Spinal cord (tissue), 10 donors: ENCODE data around the gene PSMC2. TPM values are rescaled to one million over a fixed set of nuclear protein-coding genes. Genes with fewer than 3 reads are reported as not detected.

Experiments used
- DNase-seq, 6 donors: peaks; one replicate each; pipeline versions ENCODE4 v3.0.0 to v3.0.0-alpha.2; 2013 to 2015; ENCODE audit warnings: low spot score in 6 of 6, low read depth in 4 of 6
- H3K27ac ChIP-seq: one replicate; pipeline ENCODE4 v1.5.1; 2013; ENCODE audit warnings: low read depth, low read length, control low read depth
- H3K27me3 ChIP-seq: one replicate; pipeline ENCODE4 v1.6.1; 2013; ENCODE audit warnings: low read length; ENCODE audit not compliant: control insufficient read depth, insufficient read depth
- H3K36me3 ChIP-seq: one replicate; pipeline ENCODE4 v1.6.1; 2013; ENCODE audit warnings: low read length; ENCODE audit not compliant: control insufficient read depth, insufficient read depth
- H3K4me1 ChIP-seq: one replicate; pipeline ENCODE4 v1.6.1; 2013; ENCODE audit warnings: low read length; ENCODE audit not compliant: control insufficient read depth, insufficient read depth
- H3K4me3 ChIP-seq: one replicate; pipeline ENCODE4 v1.5.1; 2013; ENCODE audit warnings: low read depth, low read length, control low read depth
- H3K9me3 ChIP-seq: one replicate; pipeline ENCODE4 v1.6.1; 2013; ENCODE audit warnings: low read length; ENCODE audit not compliant: control insufficient read depth, insufficient read depth
- WGBS: methylation state at CpG from one replicate; pipeline ENCODE4 v1.1.5; 2013; ENCODE audit warnings: missing lambda C conversion rate; ENCODE audit not compliant: insufficient coverage; 5-methylcytosine and 5-hydroxymethylcytosine counted together
- long read RNA-seq, 4 donors: transcript quantifications; one replicate each; lab custom pipeline, GENCODE V29; 2026
- polyA plus RNA-seq, 2 donors: library from polyadenylated mRNA; unstranded; fragments of 120-200 nt; gene quantifications; one replicate each; pipeline ENCODE4 v1.2.1, GENCODE V29; 2013; ENCODE audit not compliant: insufficient read length in 2 of 2
- total RNA-seq, 2 donors: library from RNA; depleted of rRNA in 1 of 2; stranded (reverse); fragments of 120-200 nt in 1 of 2; fragments of >200 nt in 1 of 2; gene quantifications; one replicate each; pipeline versions ENCODE4 v1.2.3 to v1.2.4, GENCODE V29; 2013 to 2014
- donor health status: healthy.

PSMC2 gene
- total RNA-seq: 100 to 1,000 TPM; 118 to 153 TPM
- polyA plus RNA-seq: 100 to 1,000 TPM; 103 to 105 TPM
- long read RNA-seq, donor 1, transcript PSMC2-201 (12 exons, 2,637 nt): major isoform, 45 of 57 reads
- long read RNA-seq, donor 1, partial matches to known transcripts: 12 of 57 reads
- long read RNA-seq, donor 1, other reads (novel, unspliced or antisense): 0 of 57 reads
- long read RNA-seq, donor 2, transcript PSMC2-201 (12 exons, 2,637 nt): major isoform, 16 of 22 reads
- long read RNA-seq, donor 2, partial matches to known transcripts: 6 of 22 reads
- long read RNA-seq, donor 2, other reads (novel, unspliced or antisense): 0 of 22 reads
- long read RNA-seq, donor 3, transcript PSMC2-201 (12 exons, 2,637 nt): major isoform, 25 of 26 reads
- long read RNA-seq, donor 3, partial matches to known transcripts: 0 of 26 reads
- long read RNA-seq, donor 3, other reads (novel, unspliced or antisense): 0 of 26 reads
- long read RNA-seq, donor 4, transcript PSMC2-201 (12 exons, 2,637 nt): major isoform, 28 of 57 reads
- long read RNA-seq, donor 4, partial matches to known transcripts: 28 of 57 reads
- long read RNA-seq, donor 4, other reads (novel, unspliced or antisense): 0 of 57 reads

DNA sequence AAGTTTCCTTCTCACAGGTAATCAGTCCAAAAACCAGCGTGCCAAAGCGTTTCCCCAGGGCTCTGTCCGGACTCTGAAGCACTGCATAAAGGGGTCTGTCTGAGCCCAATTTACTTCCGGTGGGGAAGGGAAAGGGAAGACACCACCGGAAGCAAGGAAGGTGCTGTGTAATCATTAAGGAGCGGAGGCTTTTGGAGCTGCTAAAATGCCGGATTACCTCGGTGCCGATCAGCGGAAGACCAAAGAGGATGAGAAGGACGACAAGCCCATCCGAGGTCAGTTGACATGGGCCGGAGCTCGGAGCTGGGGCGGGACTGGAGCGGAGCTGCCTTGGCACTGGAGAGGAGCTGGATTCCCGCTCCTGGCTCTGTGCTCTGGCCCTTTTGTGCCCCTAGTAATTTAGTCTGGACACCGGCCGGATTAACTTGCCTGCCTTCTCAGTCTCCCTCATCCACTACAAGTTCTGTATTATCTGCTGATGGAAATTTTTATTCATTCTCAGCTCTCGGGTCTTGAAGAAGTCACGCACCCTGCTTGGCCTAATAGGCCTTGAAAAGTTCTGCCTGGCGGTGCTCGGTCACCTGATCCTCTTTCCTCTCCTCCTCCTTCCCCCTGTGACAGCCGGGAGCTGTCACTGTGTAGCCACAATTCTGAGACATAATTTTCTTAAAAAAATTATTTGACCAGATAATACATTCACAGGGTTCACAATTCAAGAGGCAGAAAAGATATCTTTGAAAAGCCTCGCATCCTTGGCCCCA lies at the start of gene PSMC2:
Gene PSMC2 (plus strand): TSS at position 137 of the 761 bp plus-strand sequence. CDS start 69 bp downstream, at position 206.
- 0% methylated on average over 22 of the region's 25 CpGs for WGBS
- Histone ChIP-seq H3K9me3 (no peaks in the 10 kb centered on the region), H3K4me1 (peaks cover 14% of the 10 kb centered on the region), H3K36me3 (peaks cover 3% of the 10 kb centered on the region), H3K4me3 (peak within 1 kb of the TSS; percentile 97), H3K27ac (peak within 1 kb of the TSS; percentile 96), H3K27me3 (no peaks in the 10 kb centered on the region)
- peak; percentile 90 to 98 (median 96) for DNase-seq

DNA sequence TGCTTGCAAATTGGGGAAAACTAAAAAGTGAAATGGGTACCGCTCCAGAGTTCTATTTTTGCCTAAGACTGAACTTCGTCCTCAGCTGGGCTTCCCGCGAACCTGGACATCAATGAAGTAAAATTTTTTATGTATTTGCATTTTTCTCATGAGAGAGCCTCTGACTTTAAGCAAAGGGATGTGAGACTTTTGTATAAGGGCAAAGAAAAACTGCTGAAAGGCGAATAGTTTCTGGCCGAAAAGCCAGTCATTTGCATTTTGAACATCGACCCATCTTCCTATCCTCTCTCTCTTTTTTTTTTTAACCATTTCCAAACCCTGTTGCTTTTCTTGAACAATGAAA lies 49.6 kb upstream of the PSMC2 start:
- H3K9me3 ChIP-seq: no peaks in the 10 kb centered on the region
- no peak for DNase-seq
- no peaks in the 10 kb centered on the region for H3K27me3 ChIP-seq
- H3K36me3 ChIP-seq: peaks cover 9% of the 10 kb centered on the region
- H3K4me1 ChIP-seq: no peaks in the 10 kb centered on the region
- peak overlapping the region; percentile 94 for H3K4me3 ChIP-seq
- no peak overlapping the region for H3K27ac ChIP-seq
- 6% methylated on average over 2 of the region's 7 CpGs for WGBS

DNA sequence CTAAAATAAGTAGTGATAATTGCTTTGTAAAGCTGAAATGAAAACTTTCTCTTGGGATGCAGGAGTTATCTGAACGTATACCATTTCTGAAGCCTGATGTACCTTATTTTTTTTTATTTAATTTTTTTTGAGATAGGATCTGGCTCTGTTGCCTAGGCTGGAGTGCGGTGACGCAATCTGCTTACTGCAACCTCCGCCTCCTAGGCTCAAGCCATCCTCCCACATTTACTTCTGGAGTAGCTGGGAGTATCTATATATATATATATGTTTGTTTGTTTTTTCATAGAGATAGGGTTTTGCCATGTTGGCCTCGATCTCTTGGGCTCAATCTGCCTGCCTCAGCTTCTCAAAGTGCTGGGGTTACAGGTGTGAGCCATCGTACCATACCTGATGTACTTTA lies 47.8 kb upstream of the PSMC2 start:
- no CpG with 5 or more reads among the region's 6 CpGs for WGBS
- DNase-seq: no peak
- Histone ChIP-seq H3K27me3 (no peaks in the 10 kb centered on the region), H3K9me3 (no peaks in the 10 kb centered on the region), H3K4me3 (no peak overlapping the region), H3K27ac (no peak overlapping the region), H3K36me3 (peaks cover 15% of the 10 kb centered on the region), H3K4me1 (no peaks in the 10 kb centered on the region)

DNA sequence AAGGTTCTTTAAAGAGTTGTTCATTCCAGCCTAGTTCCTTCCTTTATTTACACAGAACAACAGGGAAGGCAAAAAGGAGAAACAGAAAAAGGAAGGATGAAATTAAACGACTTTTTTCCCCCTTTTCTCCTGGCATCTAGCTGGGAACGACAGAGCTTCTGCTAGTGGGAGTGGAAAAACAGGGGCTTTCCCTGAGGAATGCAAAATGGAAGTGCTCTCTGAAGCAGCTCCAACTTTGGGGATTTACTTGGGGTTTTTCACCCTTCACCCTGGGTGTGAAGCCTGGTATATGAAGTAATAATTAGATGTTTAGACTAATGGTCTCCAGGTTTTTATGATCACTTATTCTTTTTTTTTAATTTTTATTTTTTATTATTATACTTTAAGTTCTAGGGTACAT lies 46.0 kb upstream of the PSMC2 start:
- no CpG with 5 or more reads among the region's 2 CpGs for WGBS
- Histone ChIP-seq H3K27ac (no peak overlapping the region), H3K36me3 (peaks cover 20% of the 10 kb centered on the region), H3K4me1 (no peaks in the 10 kb centered on the region), H3K4me3 (no peak overlapping the region), H3K9me3 (no peaks in the 10 kb centered on the region), H3K27me3 (no peaks in the 10 kb centered on the region)
- no peak for DNase-seq

DNA sequence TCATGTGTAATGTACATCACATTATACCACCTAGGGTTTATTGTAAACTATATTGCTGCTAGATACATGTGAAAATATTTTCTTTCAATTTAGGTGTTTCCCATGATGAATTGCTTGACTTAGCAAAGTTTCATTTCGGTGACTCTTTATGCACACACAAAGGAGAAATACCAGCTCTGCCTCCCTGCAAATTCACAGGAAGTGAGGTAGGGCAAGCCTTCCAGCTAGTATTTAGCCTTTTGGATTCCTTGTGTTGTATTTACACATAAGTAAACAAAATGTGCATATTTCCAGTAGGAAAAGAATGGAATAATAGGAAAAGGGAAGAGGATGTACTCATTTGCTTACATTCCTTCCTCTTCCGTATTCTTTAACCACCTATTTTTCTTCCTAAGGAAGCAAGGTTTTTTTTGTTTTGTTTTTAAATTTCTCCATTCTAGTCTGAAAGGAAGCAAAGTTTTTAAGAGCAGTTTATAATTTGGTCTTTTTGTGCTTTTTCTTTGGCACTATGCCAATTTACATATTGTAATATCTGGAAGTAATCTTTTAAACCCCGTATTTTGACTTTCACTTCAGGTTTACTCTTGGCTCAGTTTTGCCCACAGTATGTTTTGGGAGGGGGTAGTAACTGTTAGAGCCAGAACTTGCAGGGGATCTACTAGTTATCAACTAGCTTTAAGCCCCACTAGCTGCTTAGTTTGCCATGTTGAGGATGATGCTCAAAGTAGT lies 39.8 kb upstream of the PSMC2 start:
- WGBS: no CpG with 5 or more reads among the region's 3 CpGs

DNA sequence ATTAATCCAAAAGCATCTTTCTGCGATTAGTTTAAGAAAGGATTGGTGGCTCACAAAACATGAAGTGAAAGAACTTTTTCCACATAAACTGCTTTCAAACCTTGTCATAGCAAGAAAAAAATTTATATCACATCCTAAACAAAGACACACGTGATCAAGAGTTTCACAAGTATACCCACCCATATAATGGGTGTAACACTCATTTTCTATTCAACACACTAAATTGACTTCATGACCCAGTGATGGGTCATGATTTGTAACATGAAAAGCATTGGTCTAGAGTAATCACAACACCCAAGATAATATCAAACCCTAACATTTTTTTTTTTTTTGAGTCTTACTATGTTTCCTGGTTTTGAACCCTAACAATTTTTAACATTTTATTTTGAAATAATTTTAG lies 32.6 kb upstream of the PSMC2 start:
- H3K4me3 ChIP-seq: no peak overlapping the region
- no peak for DNase-seq
- H3K9me3 ChIP-seq: no peaks in the 10 kb centered on the region
- no peaks in the 10 kb centered on the region for H3K4me1 ChIP-seq
- H3K36me3 ChIP-seq: peaks cover 26% of the 10 kb centered on the region
- 60% methylated on average over 1 of the region's 2 CpGs for WGBS
- H3K27me3 ChIP-seq: no peaks in the 10 kb centered on the region
- no peak overlapping the region for H3K27ac ChIP-seq

More for the DNA sequence above, 39.8 kb upstream of the PSMC2 start:
- no peak overlapping the region for H3K27ac ChIP-seq
- H3K36me3 ChIP-seq: peaks cover 30% of the 10 kb centered on the region
- no peaks in the 10 kb centered on the region for H3K27me3 ChIP-seq
- H3K4me3 ChIP-seq: no peak overlapping the region
- no peaks in the 10 kb centered on the region for H3K9me3 ChIP-seq
- no peak for DNase-seq
- H3K4me1 ChIP-seq: no peaks in the 10 kb centered on the region

DNA sequence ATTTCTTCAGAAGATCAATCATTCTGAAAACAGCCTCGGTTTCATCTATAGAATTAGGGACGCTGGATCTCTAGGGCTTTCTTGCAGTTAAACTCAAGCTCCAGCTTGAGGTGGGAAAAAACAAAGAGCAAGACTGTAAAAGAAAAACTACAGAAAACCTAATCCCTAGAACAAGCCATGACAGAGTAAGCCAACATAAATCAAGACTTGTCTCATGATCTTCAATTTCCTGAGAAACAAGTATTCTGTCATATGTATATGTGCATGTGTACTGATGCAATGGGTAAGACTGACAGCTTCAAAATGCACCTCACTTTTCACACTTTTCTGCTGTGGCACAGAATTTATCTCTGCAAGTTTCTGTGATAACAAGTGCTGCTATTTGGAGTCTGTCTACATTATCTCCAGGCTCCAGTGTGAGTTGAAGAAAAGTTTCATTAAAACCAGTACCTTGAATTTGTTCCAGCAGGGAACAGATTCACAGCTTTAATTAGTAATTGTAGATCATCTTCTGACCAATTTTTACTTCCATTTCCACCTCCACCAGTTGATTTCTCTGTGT lies 31.0 kb upstream of the PSMC2 start:
- no CpG with 5 or more reads among the region's 2 CpGs for WGBS
- H3K27ac ChIP-seq: no peak overlapping the region
- H3K36me3 ChIP-seq: peaks cover 35% of the 10 kb centered on the region

DNA sequence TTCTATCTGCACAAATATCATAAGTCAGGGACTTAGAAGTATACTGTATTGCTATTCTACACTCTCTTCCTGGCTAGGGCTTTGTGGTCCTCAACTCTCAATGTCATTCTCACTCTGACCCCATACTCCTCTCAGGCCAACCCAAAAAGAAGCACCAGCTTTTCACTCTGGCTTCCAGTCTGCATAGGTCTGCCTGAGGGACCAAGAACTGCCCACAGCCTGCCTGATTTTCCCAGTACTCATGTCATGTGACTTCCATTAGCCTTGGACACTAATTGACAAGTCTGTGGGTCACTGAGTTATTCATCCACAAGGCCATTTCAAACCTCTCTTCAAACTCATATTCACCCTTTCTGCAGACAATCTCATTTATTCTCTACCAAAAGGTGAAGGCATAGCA lies 30.4 kb upstream of the PSMC2 start:
- DNase-seq: no peak
- Histone ChIP-seq H3K4me1 (no peaks in the 10 kb centered on the region), H3K36me3 (peaks cover 40% of the 10 kb centered on the region), H3K9me3 (no peaks in the 10 kb centered on the region), H3K27ac (no peak overlapping the region), H3K4me3 (no peak overlapping the region), H3K27me3 (no peaks in the 10 kb centered on the region)

More for the DNA sequence above, 31.0 kb upstream of the PSMC2 start:
- Histone ChIP-seq H3K4me3 (no peak overlapping the region), H3K27me3 (no peaks in the 10 kb centered on the region), H3K9me3 (no peaks in the 10 kb centered on the region), H3K4me1 (no peaks in the 10 kb centered on the region)
- no peak for DNase-seq

DNA sequence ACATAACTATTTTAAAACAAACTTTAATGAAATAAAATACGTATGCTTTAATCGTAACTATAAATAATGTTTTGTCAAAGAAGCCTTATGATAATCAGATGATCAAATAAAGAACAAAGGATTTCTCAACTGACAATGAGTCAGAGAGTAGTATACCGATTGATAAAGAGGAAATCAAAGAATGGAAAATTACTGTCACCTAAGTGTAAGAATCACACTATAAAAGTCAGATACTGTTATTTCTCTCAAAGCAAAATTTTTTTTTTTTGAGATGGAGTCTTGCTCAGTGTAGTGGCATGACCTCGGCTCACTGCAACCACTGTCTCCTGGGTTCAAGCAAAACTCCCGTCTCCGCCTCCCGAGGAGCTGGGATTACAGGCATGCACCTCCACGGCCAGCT lies 21.7 kb upstream of the PSMC2 start:
- Histone ChIP-seq H3K27me3 (no peaks in the 10 kb centered on the region), H3K4me1 (no peaks in the 10 kb centered on the region), H3K4me3 (no peak overlapping the region), H3K36me3 (peaks cover 25% of the 10 kb centered on the region), H3K27ac (no peak overlapping the region), H3K9me3 (no peaks in the 10 kb centered on the region)
- DNase-seq: no peak
- WGBS: 100% methylated on average over 4 of the region's 8 CpGs
